GM23338 (cell line): ENCODE results near the gene TBX10. TPM values are rescaled to one million over a fixed set of nuclear protein-coding genes. Genes with fewer than 3 reads are reported as not detected.

Experiments
- ATAC-seq: fragments of 200-7000 bp; cut with Tn5 transposase; 3 replicates; pipeline ENCODE4 v1.9.1; 2020
- DNase-seq: peaks from one replicate; pipeline ENCODE4 v3.0.0-alpha.2; 2015; ENCODE audit warnings: low spot score
- H2AFZ ChIP-seq: fragments of 200-600 bp; sonication (generic); 2 replicates; pipeline ENCODE4 v1.8.0; 2016; ENCODE audit warnings: antibody characterized with exemption, mild to moderate bottlenecking, moderate library complexity
- H3F3A ChIP-seq: fragments of 200-600 bp; sonication (generic); replicated peaks from 2 replicates; pipeline ENCODE4 v1.8.0; 2017; ENCODE audit warnings: antibody characterized with exemption, mixed run types, low read depth
- H3K27ac ChIP-seq: fragments of 200-600 bp; sonication (generic); 2 replicates; pipeline ENCODE4 v1.6.1; 2016; ENCODE audit warnings: low read depth
- H3K27me3 ChIP-seq: fragments of 200-600 bp; sonication (generic); 2 replicates; pipeline ENCODE4 v1.8.0; 2016; ENCODE audit warnings: mild to moderate bottlenecking, mixed run types, moderate library complexity; ENCODE audit not compliant: insufficient read depth
- H3K36me3 ChIP-seq: fragments of 200-600 bp; sonication (generic); 2 replicates; pipeline ENCODE4 v1.8.0; 2016; ENCODE audit warnings: mild to moderate bottlenecking; ENCODE audit not compliant: insufficient read depth
- H3K4me1 ChIP-seq: fragments of 200-600 bp; sonication (generic); 2 replicates; pipeline ENCODE4 v1.8.0; 2016; ENCODE audit warnings: mild to moderate bottlenecking, moderate library complexity; ENCODE audit not compliant: insufficient read depth
- H3K4me2 ChIP-seq: fragments of 200-600 bp; sonication (generic); 2 replicates; pipeline ENCODE4 v1.7.1; 2017; ENCODE audit warnings: mixed run types
- H3K4me3 ChIP-seq: fragments of 200-600 bp; sonication (generic); 2 replicates; pipeline ENCODE4 v1.6.1; 2016; ENCODE audit warnings: mixed run types
- H3K79me2 ChIP-seq: fragments of 200-600 bp; sonication (generic); replicated peaks from 2 replicates; pipeline ENCODE4 v1.8.0; 2017; ENCODE audit warnings: mild to moderate bottlenecking; ENCODE audit not compliant: insufficient read depth
- H3K9me2 ChIP-seq: fragments of 200-600 bp; sonication (generic); 2 replicates; pipeline ENCODE4 v1.8.0; 2017; ENCODE audit not compliant: insufficient read depth
- H4K20me1 ChIP-seq: fragments of 200-600 bp; sonication (generic); replicated peaks from 2 replicates; pipeline ENCODE4 v1.8.0; 2017; ENCODE audit warnings: mild to moderate bottlenecking; ENCODE audit not compliant: insufficient read depth
- H3K27ac Mint-ChIP-seq: 2 replicates; pipeline ENCODE4 v1.8.0; 2020; ENCODE audit warnings: inconsistent platforms, mild to moderate bottlenecking, moderate library complexity, mixed read lengths
- H3K27me3 Mint-ChIP-seq: 3 replicates; pipeline ENCODE4 v1.8.0; 2022; ENCODE audit warnings: low read depth, mild to moderate bottlenecking, moderate library complexity, mixed read lengths, inconsistent platforms; ENCODE audit not compliant: insufficient read depth, poor library complexity
- H3K36me3 Mint-ChIP-seq: 3 replicates; pipeline ENCODE4 v1.8.0; 2021; ENCODE audit warnings: low read depth, mild to moderate bottlenecking, inconsistent platforms, moderate library complexity, mixed read lengths
- H3K4me1 Mint-ChIP-seq: 3 replicates; pipeline ENCODE4 v1.8.0; 2020; ENCODE audit warnings: mild to moderate bottlenecking, inconsistent platforms, mixed read lengths
- H3K4me3 Mint-ChIP-seq: 3 replicates; pipeline ENCODE4 v1.8.0; 2021; ENCODE audit warnings: moderate library complexity, mild to moderate bottlenecking, inconsistent platforms, mixed read lengths
- H3K9me3 Mint-ChIP-seq: 3 replicates; pipeline ENCODE4 v1.8.0; 2020; ENCODE audit warnings: moderate library complexity, mild to moderate bottlenecking, inconsistent platforms, mixed read lengths
- CREB1 ChIP-seq: fragments of 250-450 bp; sonication (Bioruptor Pico); IDR thresholded peaks from 2 replicates; pipeline ENCODE4 v1.5.0; 2020; ENCODE audit warnings: low read depth, mild to moderate bottlenecking, moderate library complexity
- EZH2 ChIP-seq: fragments of 200-600 bp; sonication (generic); IDR thresholded peaks from one replicate; pipeline ENCODE4 v1.8.0; 2017; ENCODE audit warnings: antibody characterized with exemption, mild to moderate bottlenecking, low read depth; ENCODE audit not compliant: unreplicated experiment
- POLR2AphosphoS5 ChIP-seq: IDR thresholded peaks from 2 replicates; pipeline ENCODE4 v1.6.1; 2016; ENCODE audit warnings: antibody characterized with exemption, low read depth
- STAT1 ChIP-seq: IDR thresholded peaks from one replicate; pipeline ENCODE4 v1.6.1; 2016; ENCODE audit warnings: antibody characterized with exemption; ENCODE audit not compliant: unreplicated experiment
- polyA plus RNA-seq: library from polyadenylated mRNA; unstranded; fragments of >200 nt; fragmentation: Nextera tagmentation; extraction: Ambion mirVana; gene quantifications from 2 replicates; pipeline ENCODE4 v1.2.1, GENCODE V29; 2016
- total RNA-seq: library from RNA; depleted of rRNA; stranded (reverse); fragments of >200 nt; shearing (Covaris generic); gene quantifications from 2 replicates; pipeline ENCODE4 v1.2.3, GENCODE V29; 2014
- TF ChIP-seq, protein P1 (sequence below): IDR thresholded peaks from 2 replicates; pipeline ENCODE4 v1.6.1; 2016; ENCODE audit warnings: antibody characterized with exemption
- TF ChIP-seq, protein P2 (sequence below), 2 experiments: fragments of 200-600 bp in 1 of 2; sonication (generic) in 1 of 2; conservative IDR thresholded peaks; 2 replicates each; pipeline versions ENCODE4 v1.5.1 to v1.6.1; 2016 to 2017; ENCODE audit warnings: antibody characterized with exemption in 2 of 2, low read depth in 2 of 2, mild to moderate bottlenecking in 2 of 2, moderate library complexity in 1 of 2
- TF ChIP-seq, protein P3 (sequence below): fragments of 250-450 bp; sonication (Bioruptor Pico); IDR thresholded peaks from 2 replicates; pipeline ENCODE4 v1.5.0; 2020; ENCODE audit warnings: mild to moderate bottlenecking, moderate library complexity

The TBX10 gene
- total and polyA plus RNA-seq, 2 experiments from 2014 or later = 0.10 TPM; not detected in 1

DNA sequence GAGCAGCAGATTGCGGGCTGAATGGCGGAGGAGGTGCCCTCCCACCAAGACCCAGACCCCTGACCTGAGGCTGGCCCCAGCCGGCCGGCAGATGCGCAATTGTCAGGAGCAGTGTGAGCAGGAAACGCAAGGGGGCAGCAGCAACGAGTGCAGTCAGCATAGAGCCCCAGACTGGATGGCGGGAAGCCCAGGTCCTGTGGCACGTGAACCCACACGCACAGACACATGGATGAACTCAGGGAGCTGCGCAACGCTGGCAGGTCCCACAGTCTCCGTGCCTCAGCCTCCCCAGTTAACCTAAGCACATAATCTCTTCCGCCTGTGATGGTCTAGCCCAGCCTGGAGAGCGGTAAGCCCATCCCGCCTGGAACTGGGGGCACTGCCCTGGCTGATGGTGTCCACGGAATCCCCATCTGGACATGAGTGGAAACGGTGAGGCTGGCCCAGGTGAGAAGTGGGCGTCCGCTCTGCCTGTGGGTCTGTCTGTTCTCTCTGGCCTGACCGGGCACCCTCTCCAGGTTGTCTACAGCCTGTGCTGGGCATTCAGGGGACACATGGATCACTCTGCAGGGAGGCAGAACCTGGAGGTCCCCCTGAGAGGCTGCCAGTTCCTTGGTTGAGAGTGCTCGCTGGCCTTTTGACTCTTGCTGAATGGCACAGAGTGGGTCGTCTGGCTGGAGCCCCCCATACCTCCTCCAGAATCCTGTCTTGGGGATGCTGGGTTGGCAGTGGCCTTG is 626 bp upstream of the TBX10 start:
- no peak overlapping the region for H3K4me3 ChIP-seq
- Mint-ChIP-seq H3K4me3 (no peak overlapping the region), H3K36me3 (no peaks in the 10 kb centered on the region; the same call in 2 of the 3 replicates), H3K9me3 (no peaks in the 10 kb centered on the region), H3K27me3 (peaks cover 13% of the 10 kb centered on the region), H3K27ac (no peak overlapping the region), H3K4me1 (peaks cover 3% of the 10 kb centered on the region; the same call in 1 of the 3 replicates)
- no peaks in the 10 kb centered on the region for H3K36me3 ChIP-seq
- no peak overlapping the region for H3K27ac ChIP-seq
- no peaks in the 10 kb centered on the region for H3K79me2 ChIP-seq
- H2AFZ ChIP-seq = peak overlapping the region; percentile 87; the same call in 1 of the 2 replicates
- DNase-seq (peak; percentile 93), ATAC-seq (peak; percentile 94)
- H3K4me1 ChIP-seq = no peaks in the 10 kb centered on the region
- H3K4me2 ChIP-seq = no peak overlapping the region
- H4K20me1 ChIP-seq = no peaks in the 10 kb centered on the region
- no peaks in the 10 kb centered on the region for H3F3A ChIP-seq
- no peaks in the 10 kb centered on the region for H3K9me2 ChIP-seq
- peak; percentile 46; the same call in 1 of the 2 replicates for TF ChIP-seq CREB1 (CRISPR knock-in tag)
- TF ChIP-seq EZH2 = no peak
- TF ChIP-seq, protein P1, sequence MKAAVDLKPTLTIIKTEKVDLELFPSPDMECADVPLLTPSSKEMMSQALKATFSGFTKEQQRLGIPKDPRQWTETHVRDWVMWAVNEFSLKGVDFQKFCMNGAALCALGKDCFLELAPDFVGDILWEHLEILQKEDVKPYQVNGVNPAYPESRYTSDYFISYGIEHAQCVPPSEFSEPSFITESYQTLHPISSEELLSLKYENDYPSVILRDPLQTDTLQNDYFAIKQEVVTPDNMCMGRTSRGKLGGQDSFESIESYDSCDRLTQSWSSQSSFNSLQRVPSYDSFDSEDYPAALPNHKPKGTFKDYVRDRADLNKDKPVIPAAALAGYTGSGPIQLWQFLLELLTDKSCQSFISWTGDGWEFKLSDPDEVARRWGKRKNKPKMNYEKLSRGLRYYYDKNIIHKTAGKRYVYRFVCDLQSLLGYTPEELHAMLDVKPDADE = no peak; the same call in 1 of the 2 replicates
- TF ChIP-seq POLR2AphosphoS5 = no peak
- TF ChIP-seq, protein P2, sequence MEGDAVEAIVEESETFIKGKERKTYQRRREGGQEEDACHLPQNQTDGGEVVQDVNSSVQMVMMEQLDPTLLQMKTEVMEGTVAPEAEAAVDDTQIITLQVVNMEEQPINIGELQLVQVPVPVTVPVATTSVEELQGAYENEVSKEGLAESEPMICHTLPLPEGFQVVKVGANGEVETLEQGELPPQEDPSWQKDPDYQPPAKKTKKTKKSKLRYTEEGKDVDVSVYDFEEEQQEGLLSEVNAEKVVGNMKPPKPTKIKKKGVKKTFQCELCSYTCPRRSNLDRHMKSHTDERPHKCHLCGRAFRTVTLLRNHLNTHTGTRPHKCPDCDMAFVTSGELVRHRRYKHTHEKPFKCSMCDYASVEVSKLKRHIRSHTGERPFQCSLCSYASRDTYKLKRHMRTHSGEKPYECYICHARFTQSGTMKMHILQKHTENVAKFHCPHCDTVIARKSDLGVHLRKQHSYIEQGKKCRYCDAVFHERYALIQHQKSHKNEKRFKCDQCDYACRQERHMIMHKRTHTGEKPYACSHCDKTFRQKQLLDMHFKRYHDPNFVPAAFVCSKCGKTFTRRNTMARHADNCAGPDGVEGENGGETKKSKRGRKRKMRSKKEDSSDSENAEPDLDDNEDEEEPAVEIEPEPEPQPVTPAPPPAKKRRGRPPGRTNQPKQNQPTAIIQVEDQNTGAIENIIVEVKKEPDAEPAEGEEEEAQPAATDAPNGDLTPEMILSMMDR (conservative IDR thresholded peaks at IDR 0.05; ENCODE audit: low read depth in 2 of 2) = peak; percentile 57 to 94
- no peak for TF ChIP-seq STAT1
- TF ChIP-seq, protein P3, sequence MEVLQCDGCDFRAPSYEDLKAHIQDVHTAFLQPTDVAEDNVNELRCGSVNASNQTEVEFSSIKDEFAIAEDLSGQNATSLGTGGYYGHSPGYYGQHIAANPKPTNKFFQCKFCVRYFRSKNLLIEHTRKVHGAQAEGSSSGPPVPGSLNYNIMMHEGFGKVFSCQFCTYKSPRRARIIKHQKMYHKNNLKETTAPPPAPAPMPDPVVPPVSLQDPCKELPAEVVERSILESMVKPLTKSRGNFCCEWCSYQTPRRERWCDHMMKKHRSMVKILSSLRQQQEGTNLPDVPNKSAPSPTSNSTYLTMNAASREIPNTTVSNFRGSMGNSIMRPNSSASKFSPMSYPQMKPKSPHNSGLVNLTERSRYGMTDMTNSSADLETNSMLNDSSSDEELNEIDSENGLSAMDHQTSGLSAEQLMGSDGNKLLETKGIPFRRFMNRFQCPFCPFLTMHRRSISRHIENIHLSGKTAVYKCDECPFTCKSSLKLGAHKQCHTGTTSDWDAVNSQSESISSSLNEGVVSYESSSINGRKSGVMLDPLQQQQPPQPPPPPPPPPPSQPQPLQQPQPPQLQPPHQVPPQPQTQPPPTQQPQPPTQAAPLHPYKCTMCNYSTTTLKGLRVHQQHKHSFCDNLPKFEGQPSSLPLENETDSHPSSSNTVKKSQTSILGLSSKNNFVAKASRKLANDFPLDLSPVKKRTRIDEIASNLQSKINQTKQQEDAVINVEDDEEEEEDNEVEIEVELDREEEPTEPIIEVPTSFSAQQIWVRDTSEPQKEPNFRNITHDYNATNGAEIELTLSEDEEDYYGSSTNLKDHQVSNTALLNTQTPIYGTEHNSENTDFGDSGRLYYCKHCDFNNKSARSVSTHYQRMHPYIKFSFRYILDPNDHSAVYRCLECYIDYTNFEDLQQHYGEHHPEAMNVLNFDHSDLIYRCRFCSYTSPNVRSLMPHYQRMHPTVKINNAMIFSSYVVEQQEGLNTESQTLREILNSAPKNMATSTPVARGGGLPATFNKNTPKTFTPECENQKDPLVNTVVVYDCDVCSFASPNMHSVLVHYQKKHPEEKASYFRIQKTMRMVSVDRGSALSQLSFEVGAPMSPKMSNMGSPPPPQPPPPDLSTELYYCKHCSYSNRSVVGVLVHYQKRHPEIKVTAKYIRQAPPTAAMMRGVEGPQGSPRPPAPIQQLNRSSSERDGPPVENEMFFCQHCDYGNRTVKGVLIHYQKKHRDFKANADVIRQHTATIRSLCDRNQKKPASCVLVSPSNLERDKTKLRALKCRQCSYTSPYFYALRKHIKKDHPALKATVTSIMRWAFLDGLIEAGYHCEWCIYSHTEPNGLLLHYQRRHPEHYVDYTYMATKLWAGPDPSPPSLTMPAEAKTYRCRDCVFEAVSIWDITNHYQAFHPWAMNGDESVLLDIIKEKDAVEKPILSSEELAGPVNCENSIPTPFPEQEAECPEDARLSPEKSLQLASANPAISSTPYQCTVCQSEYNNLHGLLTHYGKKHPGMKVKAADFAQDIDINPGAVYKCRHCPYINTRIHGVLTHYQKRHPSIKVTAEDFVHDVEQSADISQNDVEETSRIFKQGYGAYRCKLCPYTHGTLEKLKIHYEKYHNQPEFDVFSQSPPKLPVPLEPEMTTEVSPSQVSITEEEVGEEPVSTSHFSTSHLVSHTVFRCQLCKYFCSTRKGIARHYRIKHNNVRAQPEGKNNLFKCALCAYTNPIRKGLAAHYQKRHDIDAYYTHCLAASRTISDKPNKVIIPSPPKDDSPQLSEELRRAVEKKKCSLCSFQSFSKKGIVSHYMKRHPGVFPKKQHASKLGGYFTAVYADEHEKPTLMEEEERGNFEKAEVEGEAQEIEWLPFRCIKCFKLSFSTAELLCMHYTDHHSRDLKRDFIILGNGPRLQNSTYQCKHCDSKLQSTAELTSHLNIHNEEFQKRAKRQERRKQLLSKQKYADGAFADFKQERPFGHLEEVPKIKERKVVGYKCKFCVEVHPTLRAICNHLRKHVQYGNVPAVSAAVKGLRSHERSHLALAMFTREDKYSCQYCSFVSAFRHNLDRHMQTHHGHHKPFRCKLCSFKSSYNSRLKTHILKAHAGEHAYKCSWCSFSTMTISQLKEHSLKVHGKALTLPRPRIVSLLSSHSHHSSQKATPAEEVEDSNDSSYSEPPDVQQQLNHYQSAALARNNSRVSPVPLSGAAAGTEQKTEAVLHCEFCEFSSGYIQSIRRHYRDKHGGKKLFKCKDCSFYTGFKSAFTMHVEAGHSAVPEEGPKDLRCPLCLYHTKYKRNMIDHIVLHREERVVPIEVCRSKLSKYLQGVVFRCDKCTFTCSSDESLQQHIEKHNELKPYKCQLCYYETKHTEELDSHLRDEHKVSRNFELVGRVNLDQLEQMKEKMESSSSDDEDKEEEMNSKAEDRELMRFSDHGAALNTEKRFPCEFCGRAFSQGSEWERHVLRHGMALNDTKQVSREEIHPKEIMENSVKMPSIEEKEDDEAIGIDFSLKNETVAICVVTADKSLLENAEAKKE (CRISPR knock-in tag) = no peak
- peaks cover 8% of the 10 kb centered on the region for H3K27me3 ChIP-seq
